Measurements from ENCODE around the gene SIRPA. TPM values are rescaled to one million over a fixed set of nuclear protein-coding genes. Genes with fewer than 3 reads are reported as not detected.

The SIRPA gene
- total RNA-seq, 1 experiment from 2014 or later, result 6.2 TPM

DNA sequence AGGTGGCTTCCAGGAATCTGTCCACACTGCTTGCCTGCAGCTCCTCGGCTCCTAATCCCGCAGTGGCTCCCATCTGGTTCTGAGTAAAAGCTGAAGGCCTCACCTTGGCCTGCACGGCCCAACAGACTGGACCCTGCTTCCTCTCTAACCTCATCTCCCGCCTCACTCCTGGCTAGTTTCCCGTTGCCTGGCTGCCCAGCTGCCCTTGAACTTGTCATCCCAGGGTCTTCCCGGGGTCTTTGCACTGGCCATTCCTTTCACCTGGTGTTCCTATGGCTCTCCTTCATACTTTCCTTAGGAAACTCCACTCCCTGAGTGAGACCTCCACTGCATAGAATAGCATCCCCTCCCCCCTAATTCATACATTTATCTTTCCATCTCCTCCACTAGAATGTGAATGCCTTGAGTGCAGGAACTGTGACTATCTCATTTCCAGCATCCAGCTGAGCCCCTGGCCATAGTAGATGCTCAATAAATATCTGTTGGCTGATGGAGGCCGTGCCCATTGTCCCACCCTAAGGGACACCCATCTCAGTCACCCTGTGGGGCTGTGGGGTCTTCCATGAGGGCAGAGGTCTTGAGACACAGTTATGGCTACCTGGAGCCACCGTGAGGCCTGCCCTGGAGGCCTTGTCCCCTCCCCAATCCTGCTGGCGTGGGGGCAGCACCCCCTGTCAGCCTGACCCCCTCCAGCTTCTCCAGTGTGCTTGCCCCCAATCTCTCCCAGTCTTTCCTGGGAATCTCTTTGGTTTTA is 9.1 kb upstream of the SIRPA start:
- DNase-seq (ENCODE audit: extremely low read depth, low read depth), result no peak

DNA sequence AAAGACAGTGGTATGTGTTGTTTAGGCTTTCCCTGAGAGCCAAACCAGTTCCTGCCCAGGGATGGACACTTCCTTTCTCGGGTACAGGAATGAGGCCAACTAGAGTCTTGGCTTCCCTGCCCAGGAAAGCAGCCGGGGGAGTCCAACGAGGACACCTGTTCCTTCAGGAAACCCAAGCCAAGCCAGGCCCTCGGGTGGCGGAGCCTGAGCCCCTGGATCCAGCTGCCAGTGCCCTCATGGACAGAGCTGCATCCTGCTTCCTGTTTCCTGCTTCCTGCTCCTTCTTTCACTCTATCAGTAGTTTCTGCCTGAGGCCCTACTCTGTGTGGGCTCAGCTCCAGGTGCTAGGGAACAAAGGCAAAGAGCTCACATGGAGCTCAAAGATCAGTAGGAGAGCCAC is 7.9 kb upstream of the SIRPA start:
- no peak for DNase-seq (ENCODE audit: extremely low read depth, low read depth)

DNA sequence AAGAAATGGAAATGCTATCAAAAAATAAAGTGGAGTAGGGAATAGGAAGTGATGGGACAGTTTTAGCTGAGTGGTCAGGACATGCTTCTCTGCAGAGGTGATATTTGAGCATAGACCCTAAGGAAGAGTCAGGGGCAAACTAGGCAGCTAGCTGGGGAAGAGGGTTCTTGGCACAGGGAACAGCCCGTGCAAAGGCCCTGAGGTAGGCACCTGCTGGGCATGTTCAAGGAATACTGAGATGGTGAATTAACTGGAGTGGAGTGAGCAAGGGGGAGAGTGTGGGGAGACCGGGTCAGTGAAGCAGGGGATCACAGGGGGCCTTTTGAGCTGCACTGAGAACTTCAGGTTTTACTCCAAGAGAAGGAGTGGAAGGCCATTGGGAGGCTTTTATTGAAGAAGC is 7.5 kb upstream of the SIRPA start:
- no peak for DNase-seq (ENCODE audit: extremely low read depth, low read depth)

DNA sequence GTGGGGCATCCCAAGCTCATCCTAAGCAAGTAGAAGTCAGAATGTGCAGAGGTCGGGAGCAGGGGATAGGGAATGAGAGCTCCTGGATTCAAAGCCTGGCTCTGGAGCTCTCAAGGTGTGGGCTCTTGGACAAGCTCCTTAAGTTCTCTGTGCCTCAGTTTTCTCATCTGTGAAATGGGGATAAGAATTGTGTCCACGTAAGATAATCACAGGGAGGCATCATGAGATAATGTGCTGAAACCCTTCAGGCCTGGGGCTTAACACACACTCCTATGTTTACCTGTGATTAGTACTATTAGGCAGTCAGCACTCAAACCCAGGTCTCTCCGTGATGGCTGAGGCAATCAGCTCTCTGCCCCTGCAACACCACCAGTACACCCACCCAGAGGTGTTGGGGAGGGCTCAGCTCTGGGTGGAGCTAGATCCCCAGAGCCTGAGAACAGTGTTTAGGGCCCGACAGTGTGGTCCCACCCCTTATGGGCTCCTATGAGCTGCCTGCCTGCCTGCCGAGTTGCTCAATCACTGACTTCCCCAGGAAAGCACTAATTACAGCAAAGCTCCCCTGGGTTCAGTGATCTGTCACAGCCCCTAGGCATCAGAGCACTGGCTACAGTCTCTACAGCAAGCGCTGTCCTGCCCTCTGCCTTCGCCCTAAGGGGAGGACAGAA is 6.3 kb upstream of the SIRPA start:
- DNase-seq (ENCODE audit: extremely low read depth, low read depth), result no peak

DNA sequence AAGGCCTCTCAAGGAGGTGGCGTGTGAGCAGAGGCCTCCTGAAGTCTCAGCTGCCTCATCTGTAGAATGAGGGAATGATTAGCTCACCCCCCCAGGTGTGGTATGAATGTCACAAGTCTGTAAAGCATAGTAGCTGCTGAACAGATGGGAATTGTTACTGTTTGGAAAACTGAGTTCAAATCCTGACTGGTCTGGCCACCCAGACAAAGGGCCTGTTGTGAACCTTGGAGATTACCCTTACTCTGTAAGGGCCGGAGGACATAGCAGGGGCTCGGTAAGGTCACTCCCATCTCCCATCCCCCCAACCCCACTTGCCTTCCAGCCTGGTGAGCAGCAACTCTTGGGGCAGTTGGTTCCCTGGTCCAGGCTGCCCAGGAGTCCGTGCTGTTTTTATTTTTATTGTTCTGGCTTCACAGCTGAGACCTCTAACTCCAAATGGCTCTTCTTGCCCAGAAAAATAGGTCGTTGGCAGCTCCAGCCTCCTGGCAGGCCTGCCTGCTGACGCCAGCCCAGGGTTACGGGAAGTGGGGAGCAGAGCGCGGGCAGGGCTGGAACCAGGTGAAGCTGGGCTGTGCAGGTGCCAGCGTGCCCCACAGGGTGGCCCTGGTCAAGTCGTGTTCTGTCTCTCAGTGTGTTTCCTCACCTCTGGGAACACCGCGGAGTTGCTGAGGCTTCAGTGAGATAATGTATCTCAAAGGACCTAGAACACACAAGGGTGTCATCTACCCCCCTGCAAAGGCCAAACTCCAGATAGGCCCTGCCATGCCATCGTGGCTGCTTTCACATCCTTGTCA is 4.5 kb upstream of the SIRPA start:
- no peak for DNase-seq (ENCODE audit: extremely low read depth, low read depth)

DNA sequence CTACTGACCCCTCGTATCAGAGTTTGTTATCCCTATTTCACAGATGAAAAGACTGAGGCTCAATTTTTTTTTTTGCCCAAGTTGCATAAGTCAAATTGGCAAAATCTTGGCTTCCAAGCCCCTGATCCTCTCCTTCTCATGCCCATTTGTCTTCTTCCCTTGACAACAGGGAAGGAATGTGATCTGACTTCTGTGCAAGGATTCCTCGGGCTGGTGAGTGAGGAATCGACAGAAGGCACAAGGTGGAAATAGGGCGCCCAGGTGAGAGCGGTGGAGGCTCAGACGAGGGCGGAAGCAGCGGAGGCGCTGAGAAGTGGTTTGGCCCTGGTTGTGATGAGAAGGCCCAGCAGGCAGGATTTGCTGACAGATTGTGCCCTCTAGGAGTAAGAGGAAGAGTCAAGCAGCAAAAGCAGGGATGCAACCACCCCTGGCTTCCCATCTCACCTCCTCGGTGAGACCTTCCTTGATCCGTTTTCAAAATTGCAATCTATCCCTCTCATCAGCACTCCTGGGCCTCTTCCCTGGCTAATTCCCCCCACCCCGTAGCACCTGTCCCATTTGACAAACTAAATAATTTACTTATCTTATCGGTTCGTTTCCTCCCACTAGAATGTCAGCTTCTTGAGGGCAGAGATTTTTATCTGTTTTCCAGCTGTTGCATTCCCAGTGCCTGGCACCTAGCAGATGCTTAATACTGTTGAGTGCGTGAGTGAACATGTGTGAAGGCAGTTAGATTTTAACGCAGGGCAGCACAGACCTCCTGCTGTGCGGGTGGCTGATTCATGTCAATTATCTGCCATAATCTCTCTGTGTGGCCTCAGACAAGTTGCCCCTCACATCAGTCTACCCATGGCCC is 3.7 kb upstream of the SIRPA start:
- no peak for DNase-seq (ENCODE audit: extremely low read depth, low read depth)

DNA sequence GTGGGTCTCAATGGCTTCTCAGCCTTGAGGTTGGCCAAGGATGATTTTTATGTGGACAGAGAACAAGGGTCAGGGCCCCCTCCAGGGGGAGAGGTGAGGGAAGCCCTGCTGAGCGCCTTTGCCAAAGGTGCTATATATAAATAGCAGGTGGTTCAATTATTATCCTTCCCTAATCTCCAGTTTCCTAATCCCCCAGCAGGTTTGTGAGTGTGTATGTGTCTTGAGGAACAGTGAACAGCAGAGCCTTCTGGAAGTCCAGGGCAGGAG is 3.2 kb upstream of the SIRPA start:
- no peak for DNase-seq (ENCODE audit: extremely low read depth, low read depth)

DNA sequence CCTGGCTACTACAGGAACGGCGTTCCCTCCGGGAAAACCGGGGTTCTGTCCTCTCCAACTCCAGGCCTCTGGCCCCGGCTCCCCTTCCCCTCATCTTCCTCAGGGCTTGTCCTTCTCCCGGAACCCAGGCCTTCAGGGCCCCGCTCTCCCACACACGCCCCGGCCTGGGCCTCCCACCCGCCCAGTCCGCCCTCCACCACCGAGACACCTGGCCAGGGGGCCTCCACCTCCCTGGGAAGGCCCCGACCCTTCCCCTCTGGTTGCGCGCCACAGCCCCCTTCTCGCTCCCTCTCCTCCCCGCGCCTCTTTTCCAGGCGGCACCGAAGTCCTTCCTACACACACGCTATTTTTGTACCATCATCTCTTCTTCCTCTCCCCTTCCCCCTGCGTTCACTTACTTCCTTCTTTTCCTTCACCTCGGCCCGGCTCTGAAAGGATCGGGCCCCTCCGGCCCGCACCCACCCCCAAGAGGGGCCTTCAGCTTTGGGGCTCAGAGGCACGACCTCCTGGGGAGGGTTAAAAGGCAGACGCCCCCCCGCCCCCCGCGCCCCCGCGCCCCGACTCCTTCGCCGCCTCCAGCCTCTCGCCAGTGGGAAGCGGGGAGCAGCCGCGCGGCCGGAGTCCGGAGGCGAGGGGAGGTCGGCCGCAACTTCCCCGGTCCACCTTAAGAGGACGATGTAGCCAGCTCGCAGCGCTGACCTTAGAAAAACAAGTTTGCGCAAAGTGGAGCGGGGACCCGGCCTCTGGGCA is 1.3 kb upstream of the SIRPA start:
- no peak for DNase-seq (ENCODE audit: extremely low read depth, low read depth)

DNA sequence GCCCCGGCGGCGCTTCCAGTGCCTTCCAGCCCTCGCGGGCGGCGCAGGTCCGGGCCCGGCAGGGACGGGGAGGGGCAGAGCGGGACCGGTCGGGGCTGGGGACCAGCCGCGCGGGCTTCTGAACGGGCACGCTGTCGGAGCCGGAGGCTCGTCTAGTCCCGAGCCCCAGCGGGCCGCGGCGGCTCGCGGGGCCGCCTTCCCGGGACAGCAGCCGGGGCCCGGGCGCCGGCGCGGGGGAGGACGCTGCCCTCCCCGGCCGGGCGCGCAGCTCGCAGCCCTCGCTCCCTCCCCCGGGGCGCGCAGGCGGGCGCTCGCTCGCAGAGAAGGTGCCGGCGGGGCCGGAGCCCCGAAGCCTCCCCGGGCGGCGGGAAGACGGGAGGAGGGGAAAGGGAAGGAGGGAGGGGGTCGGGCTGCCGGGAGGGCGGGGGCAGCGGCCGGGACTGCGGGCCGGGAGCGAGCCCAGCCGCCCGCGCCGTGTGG is 696 bp upstream of the SIRPA start:
- peak; percentile 28 for DNase-seq (ENCODE audit: extremely low read depth, low read depth)

DNA sequence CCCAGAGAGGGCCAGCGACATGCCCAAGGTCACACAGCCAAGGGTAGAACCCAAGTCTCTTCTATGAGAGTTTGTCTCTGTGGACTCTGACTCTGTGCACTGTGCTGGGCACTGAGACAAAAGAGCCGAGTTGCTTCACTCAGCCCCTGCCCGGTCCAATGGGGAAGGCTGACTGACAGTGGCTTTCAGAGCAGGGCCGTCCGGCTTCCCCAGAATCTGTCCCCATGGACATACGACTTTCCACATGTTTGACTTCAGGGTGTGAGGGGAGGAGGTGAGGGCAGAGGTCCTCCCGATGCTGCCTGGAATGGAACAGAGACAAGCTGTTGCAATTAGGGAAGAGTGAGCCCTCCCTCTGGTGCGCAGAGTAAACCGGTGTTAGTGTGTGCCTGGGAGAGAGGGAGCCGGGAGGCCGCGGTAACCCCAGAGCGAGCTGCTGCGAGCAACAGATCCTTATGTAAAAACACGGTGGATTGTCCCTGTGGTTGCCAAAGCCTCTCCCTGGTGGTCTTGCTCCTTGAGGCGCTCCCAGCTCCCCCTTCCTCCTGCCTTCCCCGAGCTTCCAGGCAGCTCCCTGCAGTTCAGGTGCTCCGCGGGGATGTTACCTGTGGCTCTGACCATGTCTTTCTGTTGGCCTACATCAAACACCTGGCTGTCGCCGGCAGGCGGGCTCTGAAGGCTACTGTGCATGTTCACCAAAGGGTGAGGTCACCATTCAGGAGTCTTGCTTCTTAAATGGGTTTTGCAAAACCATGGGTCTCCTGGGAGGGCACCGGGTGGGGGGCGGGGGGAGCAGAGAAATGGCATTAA is 672 bp downstream of the SIRPA start:
- DNase-seq (ENCODE audit: extremely low read depth, low read depth), result no peak

DNA sequence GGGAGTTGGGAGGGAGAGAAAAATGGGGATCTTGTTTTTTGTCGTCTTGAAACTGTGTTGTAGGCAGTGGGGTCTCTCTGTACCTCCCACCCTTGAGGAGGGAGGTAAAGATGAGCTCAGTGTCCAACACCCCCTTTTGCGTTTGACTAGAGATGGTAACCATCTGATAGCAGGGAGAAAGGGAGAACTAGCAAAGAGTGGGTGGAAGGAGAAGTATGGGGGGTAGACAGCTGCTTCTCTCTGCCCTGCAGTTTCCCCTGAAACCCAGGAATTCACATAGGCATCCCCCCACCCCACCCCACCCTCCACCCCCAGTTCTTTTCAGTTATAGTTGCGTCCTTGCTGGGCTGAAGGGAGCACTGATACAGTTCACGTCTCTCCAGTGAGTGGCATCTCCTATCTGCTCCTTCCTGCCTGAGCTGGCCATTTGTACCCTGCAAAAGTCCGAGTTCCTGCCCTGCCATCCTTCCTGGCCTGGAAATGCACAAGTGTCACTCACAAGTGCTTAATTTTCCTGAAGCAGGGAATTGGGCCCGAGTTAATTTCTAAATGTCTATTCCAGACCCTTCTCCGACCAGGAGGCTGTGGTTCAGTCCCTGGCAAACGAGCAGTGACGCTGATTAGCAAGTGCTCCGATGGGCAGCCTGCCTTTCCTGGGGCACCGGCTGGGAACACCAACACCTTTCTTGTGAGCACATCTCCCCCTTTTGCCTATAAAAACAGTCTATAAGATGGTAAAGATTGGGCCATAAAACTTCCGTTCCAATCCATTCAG is 1.5 kb downstream of the SIRPA start:
- DNase-seq (ENCODE audit: extremely low read depth, low read depth), result no peak

DNA sequence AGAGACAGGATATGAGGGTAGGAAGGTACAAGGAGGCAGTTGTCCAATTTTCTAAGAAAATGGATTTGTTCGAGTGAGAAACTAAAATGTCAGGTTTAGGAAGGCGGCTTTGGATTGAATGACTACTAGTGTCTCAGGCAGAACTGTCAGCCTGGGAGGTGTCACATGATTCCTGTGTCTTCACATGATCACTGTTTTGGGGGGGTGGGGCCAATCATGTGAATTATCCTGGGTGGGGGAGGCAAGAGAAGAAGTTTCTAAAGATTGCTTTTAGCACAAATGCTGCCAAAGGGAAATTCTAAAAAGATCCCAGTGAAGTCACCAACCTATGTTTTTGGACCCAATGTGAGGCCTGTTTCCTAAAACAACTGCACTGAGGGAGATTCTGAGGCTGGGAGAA is 2.3 kb downstream of the SIRPA start:
- no peak for DNase-seq (ENCODE audit: extremely low read depth, low read depth)

DNA sequence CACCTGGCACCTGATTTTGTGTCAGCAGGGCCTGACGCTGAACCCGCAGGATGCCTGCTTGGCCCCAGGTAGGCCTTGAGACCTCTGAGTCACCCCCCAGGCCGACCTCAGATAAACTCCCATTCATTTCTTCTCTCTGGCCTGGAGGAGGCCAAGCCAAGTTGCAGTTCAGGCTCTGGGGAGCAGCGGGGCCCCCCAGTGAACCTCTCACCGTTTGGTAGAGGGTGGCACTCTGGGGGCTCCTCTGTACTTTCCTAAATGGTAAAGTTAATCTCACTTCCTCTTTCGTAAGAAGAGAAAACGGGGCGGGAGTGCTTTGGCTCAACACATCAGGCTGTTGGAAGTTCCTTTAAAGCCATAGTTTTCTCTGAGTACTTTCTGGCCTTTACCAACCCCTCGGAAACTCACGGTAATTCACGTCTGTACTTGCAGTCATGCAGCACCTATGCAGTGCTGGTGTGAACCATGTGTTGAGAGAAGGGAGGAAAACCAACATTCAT is 2.8 kb downstream of the SIRPA start:
- no peak for DNase-seq (ENCODE audit: extremely low read depth, low read depth)

DNA sequence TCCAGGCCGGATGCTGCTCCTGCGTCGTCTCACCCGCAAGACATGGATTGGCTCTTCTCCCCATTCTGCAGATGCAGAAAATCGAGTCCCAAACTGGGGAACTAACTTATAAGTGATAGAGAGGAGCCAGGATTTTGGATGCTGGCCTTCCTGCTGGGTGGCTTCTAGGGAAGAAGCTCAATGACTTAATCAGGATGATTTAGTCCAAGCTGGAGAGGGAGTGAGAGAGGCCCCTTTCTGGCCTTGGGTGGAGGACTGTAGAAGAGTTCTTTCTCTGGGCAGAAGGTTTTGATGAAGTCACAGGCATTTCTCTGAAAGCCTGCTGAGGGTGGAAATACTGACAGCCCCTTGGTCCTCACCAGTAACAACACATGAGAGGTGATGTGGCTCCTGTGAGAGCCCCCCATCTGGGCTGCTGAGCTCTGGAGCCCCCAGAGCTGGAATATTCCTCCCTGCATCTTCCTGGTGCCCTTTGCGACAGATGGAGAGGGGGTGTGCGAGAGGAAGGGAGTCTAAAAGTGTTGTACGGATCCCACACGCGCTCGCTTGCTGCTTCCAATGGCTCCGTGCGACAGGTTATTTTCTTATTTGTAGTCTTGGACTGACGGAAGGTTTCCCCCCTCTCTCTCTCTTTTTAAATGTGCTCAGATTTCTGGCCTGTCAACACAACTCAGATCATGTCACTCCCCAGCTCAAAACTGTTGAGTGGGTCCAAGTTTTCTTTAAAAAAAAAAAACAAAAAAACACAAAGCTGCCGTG is 3.5 kb downstream of the SIRPA start:
- DNase-seq (ENCODE audit: extremely low read depth, low read depth), result no peak

DNA sequence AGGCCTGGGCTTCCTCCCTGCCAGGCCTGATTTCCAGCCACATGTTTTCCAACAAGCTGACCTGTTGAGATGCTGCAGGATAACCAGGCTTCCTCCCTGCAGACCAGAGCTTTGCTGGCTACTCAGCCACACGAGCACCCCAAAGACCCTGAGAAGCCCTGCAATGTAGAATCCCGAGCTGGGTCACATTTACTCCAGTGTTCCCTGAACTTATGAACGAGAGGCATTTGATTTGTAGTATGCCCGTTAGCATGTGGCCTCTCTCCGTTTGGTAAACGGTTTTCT is 4.0 kb downstream of the SIRPA start:
- no peak for DNase-seq (ENCODE audit: extremely low read depth, low read depth)

DNA sequence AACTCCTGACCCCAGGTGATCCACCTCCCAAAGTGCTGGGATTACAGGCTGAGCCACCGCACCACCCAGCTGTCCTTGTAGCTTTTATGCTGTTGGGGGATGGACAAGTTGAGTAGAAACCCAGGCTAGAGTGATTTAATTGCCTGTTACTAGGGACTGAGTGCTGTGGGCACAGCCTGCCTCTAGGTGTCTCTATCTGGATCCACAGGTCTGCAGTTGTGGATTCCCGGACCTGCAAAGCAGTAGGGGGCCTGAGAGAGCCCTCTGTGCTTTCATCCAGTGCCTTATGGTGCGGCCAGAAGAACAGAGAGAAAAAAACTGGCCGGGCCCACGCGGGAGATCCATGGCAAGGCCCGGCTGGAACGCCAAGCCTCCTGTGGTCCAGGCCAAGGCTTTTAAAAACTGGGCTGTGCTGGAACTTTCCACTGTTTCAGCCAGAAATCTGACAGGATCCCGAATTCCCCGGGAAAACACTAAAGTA is 5.2 kb downstream of the SIRPA start:
- DNase-seq (ENCODE audit: extremely low read depth, low read depth), result peak; percentile 72

DNA sequence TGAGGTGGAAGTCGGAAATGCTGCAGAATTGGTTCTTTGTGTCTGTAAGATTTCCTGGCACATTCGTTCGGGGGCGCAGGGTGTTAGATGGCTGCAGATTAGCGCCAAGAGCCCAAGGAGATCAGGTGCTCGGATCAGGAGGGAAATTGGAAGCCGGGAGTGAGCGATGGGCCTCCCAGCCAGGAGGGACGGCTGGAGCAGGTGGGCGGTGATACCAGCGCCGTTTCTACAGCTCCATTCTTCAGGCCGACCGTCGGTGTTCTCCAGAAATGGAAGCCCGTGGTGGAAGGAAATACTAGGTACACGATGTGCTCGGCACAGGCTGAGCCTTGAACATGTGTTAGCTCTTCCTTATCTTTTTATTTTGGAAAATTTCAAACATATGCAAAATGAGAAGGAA is 6.5 kb downstream of the SIRPA start:
- no peak for DNase-seq (ENCODE audit: extremely low read depth, low read depth)

DNA sequence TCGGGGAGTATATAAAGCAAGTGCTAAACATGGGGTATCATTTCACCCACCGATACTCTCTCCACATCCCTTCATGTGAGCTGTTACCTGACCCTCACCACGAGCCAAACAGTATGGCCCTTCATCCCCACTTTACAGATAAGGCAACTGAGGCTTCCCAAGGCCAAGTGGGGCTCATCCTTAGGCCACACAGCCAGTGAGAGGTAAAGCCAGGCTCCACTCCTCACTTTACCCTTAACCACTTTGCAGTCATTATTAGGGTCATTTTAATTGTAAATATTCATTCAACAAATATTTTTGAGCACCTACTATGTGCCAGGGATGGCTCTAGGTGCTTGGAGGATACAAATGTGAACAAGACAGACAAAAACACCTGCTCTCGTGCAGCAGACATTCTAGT is 7.0 kb downstream of the SIRPA start:
- no peak for DNase-seq (ENCODE audit: extremely low read depth, low read depth)

All from NCI-H460 (cell line).